ENCODE measurements around the gene MYADM. TPM values are rescaled to one million over a fixed set of nuclear protein-coding genes. Genes with fewer than 3 reads are reported as not detected.

Gene MYADM
- total and polyA plus RNA-seq, 11 donors, result 75.9 to 201 (median 158) TPM

GRCh38 chr19:53892981-53893325 lies 25.3 kb downstream of the MYADM start:
- Histone ChIP-seq H3K36me3 (no peaks in the 10 kb centered on the region), H3K9me3 (no peaks in the 10 kb centered on the region), H3K27me3 (peaks cover 7 to 79% (median 40%) of the 10 kb centered on the region in 9 donors), H3K4me1 (peaks cover 0 to 7% (median 0%) of the 10 kb centered on the region in 12 donors), H3K4me3 (no peak overlapping the region), H3K27ac (no peak overlapping the region)
- 48 to 59% (median 53%) methylated on average over 8 of the region's 8 CpGs for WGBS, 4 donors
- TF ChIP-seq, protein P1, sequence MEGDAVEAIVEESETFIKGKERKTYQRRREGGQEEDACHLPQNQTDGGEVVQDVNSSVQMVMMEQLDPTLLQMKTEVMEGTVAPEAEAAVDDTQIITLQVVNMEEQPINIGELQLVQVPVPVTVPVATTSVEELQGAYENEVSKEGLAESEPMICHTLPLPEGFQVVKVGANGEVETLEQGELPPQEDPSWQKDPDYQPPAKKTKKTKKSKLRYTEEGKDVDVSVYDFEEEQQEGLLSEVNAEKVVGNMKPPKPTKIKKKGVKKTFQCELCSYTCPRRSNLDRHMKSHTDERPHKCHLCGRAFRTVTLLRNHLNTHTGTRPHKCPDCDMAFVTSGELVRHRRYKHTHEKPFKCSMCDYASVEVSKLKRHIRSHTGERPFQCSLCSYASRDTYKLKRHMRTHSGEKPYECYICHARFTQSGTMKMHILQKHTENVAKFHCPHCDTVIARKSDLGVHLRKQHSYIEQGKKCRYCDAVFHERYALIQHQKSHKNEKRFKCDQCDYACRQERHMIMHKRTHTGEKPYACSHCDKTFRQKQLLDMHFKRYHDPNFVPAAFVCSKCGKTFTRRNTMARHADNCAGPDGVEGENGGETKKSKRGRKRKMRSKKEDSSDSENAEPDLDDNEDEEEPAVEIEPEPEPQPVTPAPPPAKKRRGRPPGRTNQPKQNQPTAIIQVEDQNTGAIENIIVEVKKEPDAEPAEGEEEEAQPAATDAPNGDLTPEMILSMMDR (IDR thresholded peaks at IDR 0.05), result no peak
- TF ChIP-seq POLR2A (IDR thresholded peaks at IDR 0.05), result no peak
- DNase-seq (no peak), ATAC-seq (no peak)
- intact Hi-C loops (cut with DNase I), result no loop called here

- Histone ChIP-seq H3K36me3 (no peaks in the 10 kb centered on the region), H3K27me3 (peaks cover 7 to 92% (median 45%) of the 10 kb centered on the region in 9 donors), H3K9me3 (no peaks in the 10 kb centered on the region), H3K27ac (no peak overlapping the region), H3K4me1 (peaks cover 0 to 4% (median 0%) of the 10 kb centered on the region in 12 donors), H3K4me3 (no peak overlapping the region)
- no peak for DNase-seq
- WGBS, 4 donors, result 73 to 79% (median 76%) methylated on average over 9 of the region's 9 CpGs
- intact Hi-C loops (cut with DNase I), result no loop called here
- TF ChIP-seq, protein P1 (IDR thresholded peaks at IDR 0.05), result no peak
- TF ChIP-seq POLR2A (IDR thresholded peaks at IDR 0.05), result no peak
- ATAC-seq, result no peak
Measured at GRCh38 chr19:53894707-53895106, 27.0 kb downstream of the MYADM start.

DNA sequence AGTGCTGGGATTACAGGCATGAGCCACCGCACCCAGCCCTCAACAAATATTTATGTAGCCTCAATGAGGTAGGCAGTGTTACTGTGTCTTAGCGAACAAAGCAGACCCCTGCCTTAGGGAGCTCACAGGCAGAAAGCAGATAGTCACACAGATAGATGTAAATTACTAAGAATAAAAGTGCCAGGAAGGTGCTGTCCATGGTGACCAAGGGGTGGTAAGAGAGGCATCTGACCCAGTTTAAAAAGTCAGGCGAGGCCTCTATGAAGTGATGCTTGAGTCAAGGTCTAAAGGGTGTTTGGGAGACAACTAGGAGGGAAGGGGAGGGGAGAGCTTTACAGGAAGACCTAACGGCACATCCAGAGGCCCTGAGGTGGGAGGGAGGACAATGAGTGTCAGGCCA lies 29.0 kb downstream of the MYADM start:
- no peak overlapping the region for H3K27ac ChIP-seq
- 40 to 57% (median 54%) methylated on average over 4 of the region's 4 CpGs for WGBS, 4 donors
- intact Hi-C loops (cut with DNase I), result no loop called here
- H3K27me3 ChIP-seq, result peaks cover 4 to 85% (median 50%) of the 10 kb centered on the region in 9 donors
- DNase-seq (no peak), ATAC-seq (no peak)
- H3K9me3 ChIP-seq, result no peaks in the 10 kb centered on the region
- H3K4me1 ChIP-seq, result no peaks in the 10 kb centered on the region
- no peak overlapping the region for H3K4me3 ChIP-seq
- H3K36me3 ChIP-seq, result no peaks in the 10 kb centered on the region
- no peak for TF ChIP-seq POLR2A (IDR thresholded peaks at IDR 0.05)
- TF ChIP-seq, protein P1 (IDR thresholded peaks at IDR 0.05), result no peak

DNA sequence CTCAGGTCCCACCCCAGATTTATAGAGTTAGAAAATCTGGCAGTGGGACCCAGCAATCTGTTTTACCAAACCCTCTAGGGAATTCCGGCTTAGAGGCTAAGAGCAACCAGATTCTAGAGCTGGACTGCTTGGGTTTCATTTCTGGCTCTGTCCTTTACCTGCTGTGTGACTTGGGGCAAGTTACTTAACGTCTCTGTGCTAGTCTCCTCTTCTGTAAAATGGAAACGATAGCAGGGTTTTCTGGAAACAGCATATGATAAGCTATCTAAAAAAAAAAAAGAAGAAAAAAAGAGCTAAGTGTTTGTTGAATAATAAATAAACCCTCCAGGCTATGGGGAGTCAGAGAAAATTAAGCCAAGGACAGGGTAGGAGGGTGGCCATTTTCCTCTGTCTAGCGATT lies 29.8 kb downstream of the MYADM start:
- ATAC-seq (no peak), DNase-seq (no peak)

More for the DNA sequence above, 29.8 kb downstream of the MYADM start:
- Histone ChIP-seq H3K9me3 (no peaks in the 10 kb centered on the region), H3K27ac (no peak overlapping the region), H3K36me3 (no peaks in the 10 kb centered on the region), H3K27me3 (peaks cover 3 to 77% (median 44%) of the 10 kb centered on the region in 9 donors), H3K4me3 (no peak overlapping the region), H3K4me1 (no peaks in the 10 kb centered on the region)
- intact Hi-C loops (cut with DNase I), result no loop called here
- TF ChIP-seq POLR2A (IDR thresholded peaks at IDR 0.05), result no peak
- TF ChIP-seq, protein P1 (IDR thresholded peaks at IDR 0.05), result no peak
- 44 to 59% (median 47%) methylated on average over 4 of the region's 4 CpGs for WGBS, 4 donors

Data from heart left ventricle (tissue), 16 donors.